Activated T-helper 1 cell treated with anti-CD3 and anti-CD28 coated beads, Interleukin-12 subunit alpha, Interleukin-12 subunit beta, Interleukin-2, Interleukin-4 antibody, amounts not matched to agents 30 ng/mL and 10 ng/mL and 1 ng/mL, durations not matched to agents 14 hours and 24 hours and 36 hours (primary cell): ENCODE data around the gene MPP1. TPM values are rescaled to one million over a fixed set of nuclear protein-coding genes. Genes with fewer than 3 reads are reported as not detected.
A peak's percentile ranks its signal among the peaks of the same experiment; 100 is the strongest.

ENCODE experiments used
- DNase-seq: peaks from one replicate; pipeline ENCODE4 v3.0.0; 2021; ENCODE audit warnings: low spot score
- H3K27ac Mint-ChIP-seq: one replicate; pipeline ENCODE4 v1.8.0; 2021; ENCODE audit warnings: mild to moderate bottlenecking, mixed read lengths
- H3K27me3 Mint-ChIP-seq: one replicate; pipeline ENCODE4 v1.8.0; 2022; ENCODE audit warnings: mild to moderate bottlenecking, moderate library complexity, mixed read lengths; ENCODE audit not compliant: insufficient read depth
- H3K36me3 Mint-ChIP-seq: one replicate; pipeline ENCODE4 v1.8.0; 2021; ENCODE audit warnings: low read depth, mixed read lengths
- H3K4me1 Mint-ChIP-seq: one replicate; pipeline ENCODE4 v1.8.0; 2021; ENCODE audit warnings: low read depth, mixed read lengths
- H3K4me3 Mint-ChIP-seq: one replicate; pipeline ENCODE4 v1.8.0; 2021; ENCODE audit warnings: mild to moderate bottlenecking, moderate library complexity, mixed read lengths
- H3K9me3 Mint-ChIP-seq: one replicate; pipeline ENCODE4 v1.8.0; 2021; ENCODE audit warnings: mixed read lengths
- intact Hi-C: fragments of 100-400 bp; cut with micrococcal nuclease; formaldehyde crosslinking; loops from one replicate; pipeline ENCODE4 v1.15.1; 2024
- total RNA-seq: library from RNA; stranded (reverse); gene quantifications from 2 replicates; pipeline ENCODE4 v1.2.3, GENCODE V29; 2022

MPP1 gene
- total RNA-seq, 1 donor from 2014 or later = 28.7 TPM

DNA sequence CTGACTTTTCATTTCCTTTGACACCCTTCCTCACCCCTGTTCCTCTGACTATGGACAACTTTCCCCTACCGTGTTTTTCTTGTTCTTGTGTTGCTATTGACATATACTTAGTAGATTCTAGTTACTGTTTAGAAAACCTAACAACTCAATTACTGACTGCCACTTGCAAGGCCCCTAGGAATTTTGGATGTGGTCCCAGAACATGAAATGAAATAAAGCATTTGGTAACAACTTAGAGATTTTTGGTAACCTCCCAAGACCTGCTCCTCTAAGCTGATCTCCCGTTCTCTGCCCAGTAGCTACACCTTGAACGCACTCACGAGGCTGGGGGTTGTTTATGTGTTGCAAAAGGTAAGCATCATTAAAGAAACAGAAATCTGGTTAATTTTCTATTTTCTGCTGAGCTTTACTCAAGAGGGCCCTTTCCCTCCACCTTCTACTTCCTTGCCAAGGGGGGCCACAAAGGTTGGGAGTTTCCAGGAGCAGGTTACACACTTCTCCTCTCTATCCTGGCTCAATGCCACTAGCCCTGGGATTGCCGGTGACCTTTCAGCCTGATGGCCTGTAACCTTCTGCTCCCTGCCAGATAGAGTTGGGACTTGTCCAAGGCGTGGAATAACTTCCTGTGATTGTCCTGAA is 74.9 kb downstream of the MPP1 start:
- peak overlapping the region; percentile 8 for H3K27ac Mint-ChIP-seq
- peaks cover 99% of the 10 kb centered on the region for H3K4me1 Mint-ChIP-seq
- no peak overlapping the region for H3K4me3 Mint-ChIP-seq
- DNase-seq = no peak
- H3K36me3 Mint-ChIP-seq = peaks cover 29% of the 10 kb centered on the region
- H3K9me3 Mint-ChIP-seq = peaks cover 6% of the 10 kb centered on the region
- H3K27me3 Mint-ChIP-seq = no peaks in the 10 kb centered on the region
- intact Hi-C loops = no loop called here

DNA sequence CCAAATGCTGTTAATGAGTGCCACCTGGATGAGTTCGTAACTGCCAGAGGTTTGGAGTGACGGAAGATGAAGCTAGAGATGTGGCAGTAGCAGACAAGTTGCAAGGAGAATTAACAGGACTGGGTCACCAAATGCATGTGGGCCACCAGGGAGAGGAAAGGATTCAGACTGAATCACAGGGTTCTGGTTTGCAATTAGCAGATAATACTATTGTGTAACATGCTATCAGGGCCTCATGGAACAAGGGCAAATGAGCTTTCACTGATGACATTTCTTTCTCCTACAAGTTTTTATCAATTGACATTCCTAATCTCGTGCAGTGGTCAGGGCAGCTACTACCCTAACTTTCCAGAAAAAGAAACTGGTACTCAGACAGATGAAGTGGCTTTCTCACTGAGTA is 75.8 kb downstream of the MPP1 start:
- intact Hi-C loops = no loop called here
- H3K27me3 Mint-ChIP-seq = no peaks in the 10 kb centered on the region
- no peak overlapping the region for H3K4me3 Mint-ChIP-seq
- H3K9me3 Mint-ChIP-seq = peaks cover 6% of the 10 kb centered on the region
- peak overlapping the region; percentile 55 for H3K27ac Mint-ChIP-seq
- no peak for DNase-seq
- peaks cover 29% of the 10 kb centered on the region for H3K36me3 Mint-ChIP-seq
- peaks cover 99% of the 10 kb centered on the region for H3K4me1 Mint-ChIP-seq

Other genes starting within 250 kb of the MPP1 start
- not detected in 2 replicates for gene CTAG1A, start 220.4 kb downstream of the MPP1 start, total RNA-seq
- gene CTAG1B, start 186.2 kb downstream of the MPP1 start, total RNA-seq = not detected in 2 replicates
- gene CTAG2, start 151.9 kb downstream of the MPP1 start, total RNA-seq = not detected in 2 replicates
- gene GAB3, start 54.4 kb downstream of the MPP1 start, total RNA-seq = 5.1 TPM in 2 replicates
- 186 and 188 TPM in 2 replicates for gene DKC1, start 42.6 kb downstream of the MPP1 start, total RNA-seq
- not detected in 2 replicates for gene SMIM9, start 29.2 kb upstream of the MPP1 start, total RNA-seq
- gene F8A1, start 80.9 kb upstream of the MPP1 start, total RNA-seq = 23.6 and 24.1 TPM in 2 replicates
- 2.7 and 2.9 TPM in 2 replicates for gene F8, start 217.2 kb upstream of the MPP1 start, total RNA-seq
- 74.1 and 79.1 TPM in 2 replicates for gene FUNDC2, start 221.4 kb upstream of the MPP1 start, total RNA-seq